ENCODE measurements around the gene QSOX1.

The QSOX1 gene

DNA sequence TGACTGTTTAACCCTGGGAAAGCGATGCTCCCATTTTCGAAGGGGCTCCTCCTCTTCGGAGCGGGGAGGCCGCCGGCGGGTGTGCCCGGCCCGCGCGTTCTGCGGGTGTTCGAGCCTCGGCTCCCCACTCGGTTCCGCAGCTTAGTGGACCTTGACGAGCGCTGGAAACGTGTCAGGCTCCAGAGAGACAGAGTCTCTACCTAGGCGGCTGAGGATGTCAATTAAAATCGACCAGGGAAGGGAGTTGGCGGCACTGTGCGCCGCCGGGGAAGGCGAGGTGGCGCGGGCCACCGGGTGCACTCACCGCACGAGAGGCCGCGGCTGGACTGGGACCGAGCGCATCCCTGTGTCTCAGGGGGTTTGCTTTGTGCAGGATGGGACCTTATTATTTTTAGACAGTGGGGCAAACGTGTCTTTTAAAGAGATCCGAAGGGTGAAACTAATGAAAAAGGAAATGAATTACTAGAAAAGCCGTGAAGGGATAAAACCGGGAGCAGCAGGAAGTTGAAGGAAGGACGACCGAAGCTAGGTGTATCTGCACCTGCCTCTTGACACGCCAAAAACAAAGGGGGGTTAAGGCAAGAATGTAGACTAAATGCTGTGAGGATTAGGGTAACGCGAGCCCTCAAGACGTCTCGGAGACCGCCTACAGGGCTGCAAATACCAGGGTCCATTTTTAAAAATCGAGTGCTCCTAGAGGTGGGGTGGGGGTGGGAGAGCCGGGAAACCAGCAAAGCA is 81.0 kb downstream of the QSOX1 start:
- DNase-seq (ENCODE audit: low read depth): no peak

DNA sequence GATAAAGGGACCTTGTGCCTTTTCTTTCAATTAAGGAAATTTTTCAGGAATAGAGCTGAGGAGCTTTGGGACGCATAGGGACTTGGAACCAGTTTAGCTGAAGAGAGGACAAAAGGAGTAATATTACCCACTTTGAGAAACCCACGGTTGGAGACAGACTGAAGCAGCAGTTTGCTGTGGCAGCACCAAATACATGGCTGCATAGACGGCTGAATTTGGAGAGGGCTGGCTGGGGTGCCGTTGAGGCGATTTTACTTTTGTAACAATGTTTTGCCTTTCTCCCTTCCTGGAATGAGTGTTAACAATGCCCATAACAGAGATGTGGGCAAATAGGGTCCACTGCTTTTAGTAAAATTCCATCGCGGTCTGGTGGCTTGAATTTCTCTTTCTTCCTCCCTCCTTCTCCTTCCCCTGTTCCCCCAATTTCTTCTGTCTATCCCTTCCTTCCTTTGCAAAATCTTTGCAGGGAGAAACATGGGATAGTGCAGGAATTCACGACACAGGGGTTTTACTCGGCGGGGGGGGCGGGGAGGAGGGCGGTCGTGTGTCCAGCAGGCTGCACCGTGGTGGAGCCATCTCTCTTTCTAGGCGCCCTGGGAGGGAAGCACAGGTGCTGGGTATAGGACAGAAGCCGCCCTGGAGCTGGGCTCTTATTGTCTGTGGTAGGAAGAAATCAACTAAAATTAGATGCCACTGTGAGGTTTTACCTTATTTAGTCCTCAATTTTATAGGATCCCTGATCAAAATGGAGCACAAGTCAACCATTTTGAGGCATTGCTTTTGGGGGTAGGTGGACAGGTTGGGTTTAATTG is 82.2 kb downstream of the QSOX1 start:
- DNase-seq (ENCODE audit: low read depth): no peak

DNA sequence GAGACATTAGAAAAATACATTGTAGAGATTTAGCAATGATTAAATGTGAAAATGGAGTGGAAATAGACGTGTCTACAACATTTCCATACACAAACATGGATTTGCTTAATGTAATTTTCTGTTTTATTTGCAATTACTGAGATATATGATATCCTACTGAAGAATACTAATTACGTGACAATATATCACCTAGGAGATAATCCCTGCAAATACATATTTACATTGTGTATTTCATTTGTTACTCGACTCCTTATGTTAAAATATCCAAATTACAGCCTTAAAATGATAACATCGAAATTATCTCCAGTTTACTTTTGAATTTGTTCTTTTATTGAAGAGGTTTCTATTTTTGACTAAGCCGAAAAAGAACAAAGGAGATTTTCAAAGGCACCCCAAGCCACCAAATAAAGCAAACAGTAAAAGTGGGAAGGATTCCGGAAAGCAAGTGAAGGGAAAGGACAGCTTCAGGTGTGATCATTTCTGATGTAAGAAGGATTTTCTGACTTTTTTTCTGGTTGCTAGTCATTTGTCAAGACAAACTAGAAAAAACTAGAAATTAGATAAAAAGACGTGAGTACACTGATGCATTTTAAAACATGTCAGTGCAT is 83.3 kb downstream of the QSOX1 start:
- DNase-seq (ENCODE audit: low read depth): no peak

DNA sequence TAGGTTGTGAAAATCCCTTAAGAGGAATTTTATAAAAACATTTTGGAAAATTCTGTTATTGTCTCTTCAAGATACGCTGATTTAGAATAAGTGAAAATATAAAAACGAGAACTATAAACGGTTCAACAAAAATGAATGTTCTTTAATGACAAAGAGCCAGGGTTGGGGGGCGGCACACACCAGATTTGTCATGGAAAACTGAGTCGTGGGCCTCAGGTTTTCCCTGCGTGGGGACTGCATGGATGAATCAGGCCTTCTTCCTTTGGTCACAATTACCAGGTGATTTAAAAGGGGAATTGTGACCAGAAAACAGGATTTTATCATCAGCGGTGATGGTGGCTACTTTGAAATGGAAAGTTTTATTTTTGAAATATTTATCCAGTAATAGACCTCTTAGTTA is 84.0 kb downstream of the QSOX1 start:
- no peak for DNase-seq (ENCODE audit: low read depth)

DNA sequence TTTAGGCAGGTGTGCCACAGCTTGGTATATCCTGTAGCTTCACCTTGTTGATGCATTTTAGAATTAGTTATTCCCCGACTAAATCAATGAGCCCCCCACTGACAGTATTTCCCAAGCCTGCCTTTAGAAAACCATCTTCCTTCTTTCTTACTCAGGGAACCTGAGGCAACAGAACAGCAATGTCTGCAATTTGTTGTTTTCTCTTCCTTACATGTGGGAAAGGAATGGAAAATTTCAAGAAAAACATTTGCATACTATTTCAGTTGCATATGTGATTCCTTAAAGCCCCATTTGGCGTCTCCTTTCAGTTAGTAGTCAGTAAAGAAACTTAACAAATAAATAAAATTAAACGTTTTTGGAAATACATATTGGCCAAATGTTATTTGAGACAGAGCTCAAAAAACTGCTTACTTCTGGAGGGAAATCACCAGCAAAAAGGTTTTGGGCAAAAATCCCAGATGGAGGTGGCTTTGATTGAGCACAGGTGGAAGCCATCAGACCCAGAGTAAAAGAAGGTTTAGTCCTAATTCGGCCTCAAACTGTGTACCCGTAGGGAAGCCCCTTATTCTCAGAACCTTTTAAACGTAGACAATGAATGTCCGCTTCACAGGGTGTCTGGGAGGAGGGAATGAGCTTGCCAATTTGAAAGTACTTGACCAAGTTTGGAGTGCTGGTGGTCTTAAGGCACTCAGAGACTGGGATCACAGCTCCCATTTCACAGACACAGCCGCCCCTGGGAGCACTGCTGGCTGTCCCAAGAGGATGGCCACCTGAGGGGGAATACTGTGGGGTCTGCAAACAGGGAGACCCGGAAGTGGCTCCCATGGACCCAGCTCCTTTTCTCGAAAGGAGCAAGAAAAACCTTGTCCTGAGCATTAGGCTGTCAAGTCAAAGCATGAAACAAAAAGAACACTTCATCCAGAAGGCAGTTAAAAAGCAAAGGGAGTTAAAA is 84.8 kb downstream of the QSOX1 start:
- DNase-seq (ENCODE audit: low read depth): no peak

DNA sequence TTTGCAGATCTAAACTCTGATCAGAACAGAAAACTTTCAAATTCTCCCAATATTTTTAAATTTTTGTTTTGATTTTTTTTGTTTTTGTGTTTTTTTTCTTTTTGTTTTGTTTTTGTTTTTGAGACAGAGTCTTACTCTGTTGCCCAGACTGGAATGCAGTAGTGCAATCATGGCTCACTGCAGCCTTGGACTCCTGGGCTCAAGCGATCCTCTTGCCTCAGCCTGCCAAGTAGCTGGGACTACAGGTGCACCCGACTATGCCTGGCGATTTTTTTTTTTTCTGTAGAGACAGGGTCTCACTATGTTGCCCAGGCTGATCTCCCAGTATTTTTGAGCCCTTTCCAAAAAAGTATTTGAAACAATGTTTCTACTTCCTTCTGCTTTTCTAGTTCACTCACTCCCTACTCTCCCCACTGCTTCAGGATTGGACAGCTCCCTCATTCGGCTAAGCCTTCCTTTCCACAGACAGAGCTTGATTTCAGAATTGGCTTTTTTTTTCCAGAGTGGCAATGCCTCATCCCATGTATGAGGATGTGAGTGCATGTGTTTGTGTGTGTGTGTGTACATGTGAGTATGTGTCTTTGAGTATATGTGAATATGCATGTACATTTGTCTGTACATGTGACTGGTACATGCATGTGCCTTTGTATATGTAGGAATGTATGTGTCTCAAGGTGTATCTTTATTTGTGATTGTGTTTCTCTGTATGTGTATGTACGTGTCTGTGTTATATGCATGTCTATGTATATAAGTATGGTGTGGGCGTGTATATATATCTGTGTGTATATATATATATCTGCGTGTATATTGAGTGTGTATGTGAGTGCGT is 87.3 kb downstream of the QSOX1 start:
- DNase-seq (ENCODE audit: low read depth): no peak

DNA sequence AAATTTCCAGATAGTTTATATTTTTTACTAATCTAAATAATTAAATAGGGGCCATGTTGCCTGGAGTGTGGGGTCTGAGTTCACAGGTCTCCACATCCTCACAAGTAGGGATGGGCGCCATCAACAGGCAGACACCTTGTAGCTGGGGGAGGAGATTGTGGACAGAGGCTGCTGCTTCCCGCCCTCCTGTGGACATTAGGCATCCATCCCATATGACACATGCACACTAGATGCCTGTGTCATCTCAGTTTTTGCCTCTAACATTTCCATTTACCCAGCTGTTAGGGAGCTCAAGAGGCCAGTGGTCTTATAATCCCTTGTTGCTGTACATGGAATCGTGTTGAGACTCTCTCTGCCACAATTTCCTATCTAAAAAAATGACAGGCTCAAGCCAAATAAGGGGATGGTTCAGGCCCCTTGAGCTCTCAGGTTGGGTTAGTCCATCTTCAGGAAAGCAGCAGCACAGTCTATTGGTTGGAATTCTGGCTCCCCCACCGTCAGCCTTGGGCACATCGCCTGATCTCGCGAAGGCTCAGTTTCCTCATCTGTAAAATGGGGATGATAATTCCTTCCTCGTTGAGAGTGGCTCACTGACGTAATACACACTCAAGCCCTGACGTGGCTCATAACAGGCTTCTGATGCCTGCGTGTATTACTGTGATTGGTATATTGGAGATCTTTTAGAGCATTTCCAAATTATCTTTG is 89.0 kb downstream of the QSOX1 start:
- DNase-seq (ENCODE audit: low read depth): no peak

DNA sequence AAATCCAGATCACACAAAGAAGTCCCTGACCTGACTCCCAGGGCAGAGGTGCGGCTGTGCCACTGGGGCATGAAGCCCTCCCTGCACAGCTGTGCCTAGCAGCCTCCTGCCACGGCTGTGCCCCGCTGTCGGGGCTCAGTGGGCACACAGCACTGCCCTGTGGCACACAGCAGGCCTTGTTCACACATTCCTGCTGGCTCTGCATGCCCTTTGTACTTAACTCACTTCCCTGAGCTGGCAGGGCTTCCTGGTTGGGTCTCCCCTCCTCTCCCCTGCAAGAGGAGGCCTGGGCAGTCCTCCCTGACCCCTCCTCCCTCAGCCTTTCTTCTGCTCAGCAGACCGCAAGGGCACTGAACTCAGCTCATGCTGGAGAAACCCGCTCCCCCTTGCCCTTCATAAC is 90.2 kb downstream of the QSOX1 start:
- DNase-seq (ENCODE audit: low read depth): no peak

DNA sequence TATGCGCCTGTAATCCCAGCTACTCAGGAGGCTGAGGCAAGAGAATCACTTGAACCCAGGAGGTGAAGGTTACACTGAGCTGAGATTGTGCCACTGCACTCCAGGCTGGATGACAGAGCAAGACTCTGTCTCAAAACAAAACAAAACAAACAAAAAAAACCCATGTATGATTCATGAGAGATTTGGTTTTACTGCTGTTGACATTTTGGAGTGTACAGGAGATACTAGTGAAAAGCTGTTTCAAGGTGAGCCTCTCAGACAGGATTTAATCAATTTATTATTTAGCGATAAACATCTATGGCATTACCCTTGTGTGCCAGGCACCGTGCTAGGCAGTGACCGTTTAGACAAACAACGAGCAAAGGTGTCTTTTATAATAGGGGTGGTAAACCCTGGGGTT is 91.9 kb downstream of the QSOX1 start:
- DNase-seq (ENCODE audit: low read depth): no peak

DNA sequence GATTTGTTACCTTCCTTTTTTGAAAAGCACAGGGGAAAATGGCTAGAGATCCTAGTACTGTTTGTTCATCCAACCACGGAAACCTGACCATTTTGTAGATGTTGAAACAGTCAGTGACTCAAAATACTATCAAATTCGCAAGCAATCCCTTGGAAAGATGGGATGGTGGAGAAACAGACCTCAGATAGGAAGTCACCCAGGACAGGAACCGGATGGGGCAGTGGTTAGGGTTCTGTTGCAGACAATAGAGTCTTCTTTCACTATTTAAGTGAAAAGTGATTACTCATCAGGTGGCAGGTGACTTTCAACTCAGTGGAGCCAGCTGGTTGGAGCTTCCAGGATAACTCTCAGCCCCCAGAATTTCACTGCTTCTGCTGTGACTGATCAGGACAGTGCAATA is 92.4 kb downstream of the QSOX1 start:
- no peak for DNase-seq (ENCODE audit: low read depth)

DNA sequence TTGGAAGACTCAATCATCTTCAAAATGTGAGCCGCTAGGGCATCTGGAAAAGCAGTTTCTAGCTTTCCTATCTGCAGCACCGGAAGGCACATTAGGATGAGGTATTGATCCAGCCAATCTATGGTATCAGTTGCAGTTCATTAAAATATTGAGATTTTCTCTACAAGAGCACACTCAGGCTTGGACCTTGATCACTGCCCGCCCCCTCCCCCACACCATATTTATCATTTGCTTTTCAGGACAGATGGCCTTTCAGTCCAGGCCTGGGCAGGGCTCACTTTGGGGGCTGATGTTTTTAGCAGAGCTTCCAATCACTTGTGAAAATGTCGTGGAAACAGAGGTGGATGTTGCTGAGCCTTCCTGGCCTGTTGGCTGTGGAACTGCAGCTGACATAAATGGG is 92.9 kb downstream of the QSOX1 start:
- no peak for DNase-seq (ENCODE audit: low read depth)

DNA sequence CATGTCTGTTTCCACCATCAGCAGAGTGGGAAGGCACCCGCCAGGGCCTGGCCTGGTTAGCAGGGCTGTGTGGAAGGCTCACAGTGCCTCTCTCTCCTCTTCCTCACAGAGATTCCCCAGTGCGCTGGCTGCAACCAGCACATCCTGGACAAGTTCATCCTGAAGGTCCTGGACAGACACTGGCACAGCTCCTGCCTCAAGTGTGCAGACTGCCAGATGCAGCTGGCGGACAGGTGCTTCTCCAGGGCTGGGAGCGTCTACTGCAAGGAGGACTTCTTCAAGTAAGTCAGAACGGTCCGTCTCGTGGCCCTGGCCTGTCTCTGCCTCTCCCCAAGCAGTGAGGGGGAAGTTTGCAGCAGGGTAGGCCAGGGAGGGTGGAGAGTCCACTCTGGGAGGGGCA is 93.5 kb downstream of the QSOX1 start:
- no peak for DNase-seq (ENCODE audit: low read depth)

DNA sequence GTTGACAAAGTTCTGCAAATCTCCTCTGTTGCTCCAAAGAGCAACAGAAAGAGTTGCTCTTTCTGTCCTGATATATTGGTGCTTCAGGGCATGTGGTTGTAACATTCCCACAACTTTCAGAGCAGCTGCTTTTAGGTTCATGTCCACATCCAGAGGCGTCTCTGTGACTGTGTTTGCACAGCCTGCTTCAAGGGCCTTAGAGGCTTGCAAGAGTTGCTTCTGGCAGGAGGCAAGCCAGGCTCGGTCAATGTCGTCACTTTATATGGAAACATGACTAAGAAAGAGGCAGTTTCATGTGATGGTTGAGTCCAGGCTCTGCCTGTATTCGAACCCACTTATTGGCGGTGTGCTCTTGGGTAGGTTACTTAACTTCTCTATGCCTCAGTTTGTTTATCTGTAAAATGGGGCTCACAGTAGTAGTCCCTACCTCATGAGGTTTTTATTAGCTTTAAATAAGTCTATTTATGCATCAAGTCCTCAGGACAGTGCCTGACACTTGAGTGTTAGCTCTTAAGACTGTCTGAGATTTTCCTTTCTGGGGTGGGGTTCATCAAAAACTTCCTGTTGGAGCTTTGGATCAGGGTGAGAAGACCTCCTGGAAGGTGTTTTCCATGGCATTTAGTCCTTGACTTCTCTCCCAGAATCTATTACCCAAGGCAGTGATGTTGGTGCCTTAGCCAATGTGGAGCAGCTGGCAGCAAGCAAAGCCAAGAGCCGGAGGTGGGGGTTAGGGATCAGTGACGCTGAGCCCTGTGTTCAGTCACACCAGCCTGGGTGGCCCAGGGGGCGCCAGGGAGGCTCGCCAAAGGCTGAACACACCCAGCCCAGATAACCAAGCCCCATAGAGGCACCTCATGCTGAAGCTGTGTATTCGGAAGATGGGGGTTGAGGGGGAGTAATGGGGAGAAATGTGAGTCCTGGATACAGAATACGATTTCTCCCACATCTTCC is 94.3 kb downstream of the QSOX1 start:
- DNase-seq (ENCODE audit: low read depth): no peak

DNA sequence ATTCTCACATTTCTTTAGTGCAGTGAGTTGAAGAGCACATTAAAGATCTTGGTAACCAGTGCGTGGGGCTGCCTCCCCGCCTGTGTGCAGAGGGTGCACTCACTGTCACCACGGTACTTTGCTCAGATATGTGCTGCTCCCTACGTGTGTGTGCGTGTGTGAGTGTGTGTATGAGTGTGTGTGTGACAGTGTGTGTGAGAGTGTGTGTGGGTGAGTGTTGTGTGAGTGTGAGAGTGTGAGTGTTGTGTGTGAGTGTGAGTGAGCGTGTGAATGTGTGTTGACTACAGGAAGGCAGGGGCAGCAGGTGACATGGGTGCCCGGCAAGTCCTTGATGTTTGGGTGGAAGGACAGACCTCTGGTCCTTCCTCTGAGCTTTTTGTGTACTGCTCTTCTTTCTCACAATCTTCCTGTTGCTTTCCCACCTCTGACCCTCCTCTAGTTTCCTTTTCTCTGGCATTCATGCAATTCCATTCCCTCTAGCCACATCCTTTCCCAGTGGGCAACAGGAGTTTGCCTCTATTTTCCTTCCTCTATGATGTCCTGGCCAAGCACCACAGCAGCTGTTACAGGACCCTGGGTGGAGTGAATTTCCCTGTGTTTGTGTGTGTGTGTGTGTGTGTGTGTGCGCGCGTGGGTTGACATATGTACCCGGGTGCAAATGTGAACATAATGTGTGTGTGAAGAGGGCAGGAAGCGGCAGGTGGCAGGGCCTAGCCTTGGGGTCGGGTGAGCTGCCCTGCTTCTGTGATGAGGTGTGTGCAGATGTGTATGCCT is 95.2 kb downstream of the QSOX1 start:
- no peak for DNase-seq (ENCODE audit: low read depth)

DNA sequence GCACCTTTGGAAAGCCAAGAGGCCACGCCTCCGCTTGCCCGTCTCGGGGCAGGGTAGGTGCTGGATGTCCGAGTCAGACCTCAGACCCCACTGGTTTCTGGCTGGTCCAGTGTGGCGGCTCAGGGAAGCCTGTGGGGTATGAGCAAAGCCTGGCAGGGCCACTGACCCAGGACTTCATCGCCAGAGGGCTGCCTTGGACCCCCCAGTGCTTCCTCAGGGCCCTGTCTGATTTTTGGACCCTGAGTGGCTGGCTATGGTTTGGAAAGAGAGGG is 95.8 kb downstream of the QSOX1 start:
- DNase-seq (ENCODE audit: low read depth): no peak

DNA sequence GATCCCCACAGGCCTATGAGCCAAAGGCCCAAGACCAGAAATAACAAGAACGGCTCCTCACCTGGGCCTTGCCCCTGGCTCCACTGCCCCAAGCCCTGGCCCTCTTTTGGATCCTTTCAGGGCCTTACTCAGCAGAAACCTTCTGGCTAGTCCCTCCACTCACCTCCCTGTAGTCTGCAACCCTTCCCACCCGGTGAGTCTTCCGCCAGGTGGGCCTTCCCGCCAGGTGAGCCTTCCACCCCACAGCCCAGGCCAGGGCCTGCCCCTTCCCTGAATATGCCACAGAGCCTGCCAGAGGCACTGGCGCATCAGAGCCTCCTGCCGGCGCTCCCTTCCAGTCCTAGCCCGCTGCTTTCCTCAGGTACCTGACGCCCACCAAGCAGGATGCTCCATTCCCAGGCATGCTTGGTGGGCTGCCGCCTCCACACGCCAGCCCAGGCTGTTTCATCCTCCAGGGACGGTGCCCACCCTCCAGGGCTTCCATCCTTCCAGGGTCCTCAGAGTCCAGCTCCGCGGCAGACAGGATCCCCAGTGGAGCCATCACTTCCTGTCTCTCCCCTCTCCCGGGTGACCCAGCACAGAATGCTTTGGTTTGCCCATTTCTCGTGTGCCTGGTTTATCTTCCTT is 96.3 kb downstream of the QSOX1 start:
- DNase-seq (ENCODE audit: low read depth): no peak

DNA sequence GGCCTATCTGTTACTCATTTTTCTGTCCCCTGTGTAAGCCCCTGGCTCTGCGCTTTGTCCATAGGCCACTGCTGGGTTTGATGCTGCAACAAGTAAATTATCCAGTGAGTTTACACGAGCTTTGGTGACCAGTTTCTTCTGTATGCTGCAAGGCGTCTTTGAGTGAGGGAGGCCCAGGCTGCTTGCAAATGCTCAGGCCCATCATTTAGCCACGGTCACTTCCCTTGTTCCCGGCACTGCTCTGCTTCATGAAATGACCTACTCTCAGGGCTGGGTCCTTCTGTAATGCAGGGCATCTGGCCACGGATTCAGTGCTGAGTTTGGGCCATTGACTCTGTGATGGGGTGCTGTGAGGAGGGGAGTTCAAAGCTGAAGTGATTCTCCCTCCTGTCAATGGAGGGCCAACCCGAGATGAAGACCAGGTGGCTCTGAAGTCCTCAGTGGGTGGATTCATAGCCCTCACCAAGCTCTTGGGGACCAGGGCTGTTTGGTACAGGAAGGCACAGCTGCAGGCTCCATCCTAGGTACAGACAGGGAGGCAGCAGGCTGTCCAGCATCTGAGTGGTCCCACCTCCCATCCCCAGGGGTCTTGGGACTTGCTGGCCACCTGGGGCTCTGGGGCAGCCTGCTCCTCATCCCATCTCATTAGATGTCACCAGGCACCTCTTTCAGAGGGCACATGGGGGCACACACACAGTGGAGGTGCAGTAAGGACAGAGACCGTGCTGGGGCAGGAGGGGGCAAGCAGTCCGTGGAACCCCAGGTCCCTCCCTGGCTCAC is 97.0 kb downstream of the QSOX1 start:
- DNase-seq (ENCODE audit: low read depth): no peak
